Left lobe of liver (tissue), 2 donors: ENCODE measurements around the gene FRRS1. TPM values are rescaled to one million over a fixed set of nuclear protein-coding genes. Genes with fewer than 3 reads are reported as not detected.

Experiments
- ATAC-seq: fragments of 200-7000 bp; cut with Tn5 transposase; one replicate; pipeline ENCODE4 v1.9.1; 2020; ENCODE audit warnings: mild to moderate bottlenecking, moderate library complexity
- DNase-seq: peaks from one replicate; pipeline ENCODE4 v3.0.0-alpha.2; 2020; ENCODE audit warnings: low spot score
- total RNA-seq: library from RNA; stranded (reverse); gene quantifications from one replicate; pipeline ENCODE4 v1.2.1, GENCODE V29; 2021
- donor health status: DM: no; HTN: no; CAD: no; lungs with moderate emphysema.
- donor health status: DM: no; HTN: yes; CAD: no.

FRRS1 gene
- total RNA-seq, 1 donor from 2014 or later: 31.8 TPM

DNA sequence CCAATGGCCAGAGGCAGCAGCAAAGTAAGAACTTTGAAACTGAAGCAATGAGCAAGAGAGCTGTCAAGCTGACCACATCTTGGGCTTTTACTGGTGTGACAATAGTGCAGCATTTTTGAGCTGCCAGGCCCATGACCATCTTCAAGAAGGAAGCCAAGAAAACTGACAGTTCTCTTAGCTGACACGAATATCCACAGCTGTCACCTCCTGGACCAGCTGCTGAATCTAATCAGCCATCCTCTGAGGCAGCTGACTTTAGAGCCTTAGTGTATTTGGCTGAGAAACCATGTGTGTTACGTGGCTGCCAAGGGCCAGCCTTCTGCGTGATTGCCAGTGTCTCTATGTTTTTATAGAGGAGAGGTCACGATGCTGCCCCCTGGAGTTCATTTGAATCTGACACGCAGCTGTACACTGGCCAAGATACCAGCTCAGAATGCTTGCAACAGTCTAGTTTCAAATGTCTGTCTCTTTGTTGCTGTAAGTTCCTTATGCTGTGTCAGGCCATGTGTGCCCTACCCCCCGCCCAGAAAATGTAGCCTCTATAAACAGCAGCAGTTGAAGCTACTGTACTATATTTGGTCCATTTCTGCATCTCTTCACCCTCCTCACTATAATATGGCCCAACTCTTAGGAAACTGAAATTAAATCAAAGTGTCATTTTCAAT is 80.8 kb downstream of the FRRS1 start:
- ATAC-seq (peak; percentile 98), DNase-seq (peak; percentile 89)

DNA sequence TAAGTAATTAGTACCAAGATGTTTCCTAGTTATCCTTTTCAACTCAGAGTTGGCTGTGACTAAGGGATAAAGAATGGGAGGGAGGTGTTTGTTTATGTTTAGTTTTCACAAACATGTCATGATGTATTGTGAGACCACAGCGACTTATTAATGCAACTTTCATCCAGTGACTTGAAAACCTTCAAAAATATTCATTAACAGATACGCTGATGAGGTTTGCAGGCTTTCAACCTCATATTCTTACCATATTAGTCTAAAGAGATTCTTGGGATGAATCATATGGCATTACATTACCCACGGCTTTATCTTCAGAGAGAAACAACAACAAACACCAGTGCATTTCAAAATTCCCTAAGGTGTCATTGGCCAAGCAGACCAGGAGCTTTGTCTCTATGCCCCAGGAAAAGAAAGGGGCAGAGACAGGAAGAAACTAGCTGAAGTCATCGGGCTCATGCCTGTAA is 84.1 kb downstream of the FRRS1 start:
- no peak for DNase-seq

DNA sequence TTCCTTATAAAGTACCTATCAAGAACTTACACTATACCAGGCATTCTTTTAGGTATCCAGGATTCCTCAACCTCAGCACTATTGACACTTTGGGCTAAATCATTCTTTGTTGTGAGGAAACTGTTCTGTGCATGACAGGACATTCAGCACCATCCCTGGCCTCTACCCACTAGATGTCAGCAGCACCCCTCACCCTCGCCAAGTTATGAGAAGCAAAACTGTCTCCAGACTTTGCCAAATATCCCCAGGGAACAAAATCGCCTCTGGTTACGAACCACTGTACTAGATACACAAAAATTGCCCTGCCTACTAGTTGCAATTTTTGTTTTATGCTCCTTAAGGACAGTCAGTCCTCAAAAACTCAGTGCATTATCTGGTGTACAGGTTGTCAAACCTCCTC is 84.9 kb downstream of the FRRS1 start:
- ATAC-seq: no peak
- DNase-seq: no peak

More for the DNA sequence above, 84.1 kb downstream of the FRRS1 start:
- ATAC-seq: no peak

DNA sequence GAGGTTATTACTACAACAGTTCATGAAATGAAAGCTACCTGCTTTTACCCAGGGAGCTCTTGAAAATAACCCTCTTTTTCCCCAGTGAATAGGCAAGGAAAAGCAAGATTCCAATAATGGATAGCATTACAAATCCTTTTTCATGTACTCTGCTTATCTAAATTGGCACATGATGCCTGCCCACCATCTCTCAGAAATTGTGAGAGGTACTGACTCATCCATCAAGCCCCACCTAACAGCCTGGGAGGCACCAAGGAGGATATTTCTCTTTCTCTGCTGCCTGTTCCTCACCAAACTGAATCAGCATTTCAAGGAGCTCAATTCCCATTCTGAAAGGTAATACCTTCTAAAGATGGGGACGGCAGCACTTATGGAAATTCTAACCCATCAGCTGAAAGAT is 86.2 kb downstream of the FRRS1 start:
- DNase-seq (no peak), ATAC-seq (no peak)

DNA sequence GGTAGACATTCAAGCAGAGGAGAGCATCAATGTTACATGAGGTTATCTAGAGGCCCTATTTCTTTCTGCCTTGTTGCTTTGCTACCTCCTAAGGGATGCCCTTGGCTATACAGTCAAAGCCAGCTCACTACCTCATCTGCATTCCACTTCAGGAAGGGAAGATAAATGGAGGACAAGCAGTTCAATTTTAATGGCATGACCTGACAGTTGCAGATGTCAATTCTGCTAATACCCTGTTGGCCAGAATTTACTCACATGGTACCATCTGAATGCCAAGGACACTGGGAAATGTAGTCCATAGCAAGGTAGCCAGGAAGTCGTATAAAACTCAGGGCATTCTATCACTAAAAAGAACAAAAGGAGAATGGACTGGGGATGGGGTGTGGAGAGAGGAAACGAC is 89.0 kb downstream of the FRRS1 start:
- DNase-seq (no peak), ATAC-seq (no peak)

DNA sequence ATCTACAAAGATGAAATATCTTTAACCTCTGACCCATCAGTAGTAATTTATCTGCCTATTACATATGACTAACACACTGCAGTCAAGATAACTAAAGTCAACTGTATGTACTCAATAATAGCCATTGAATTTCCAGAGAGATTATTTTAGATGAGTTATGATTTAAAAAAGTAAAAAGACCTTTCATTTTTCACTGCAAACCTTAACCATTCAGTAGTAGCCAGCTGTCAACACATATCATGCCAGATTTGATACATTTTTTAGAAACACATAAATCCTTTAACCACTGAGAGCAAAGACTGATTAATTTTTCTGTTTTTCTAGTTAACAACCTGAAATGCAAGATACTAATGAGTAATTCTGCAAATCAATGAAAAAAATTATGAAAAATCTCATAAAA is 89.6 kb downstream of the FRRS1 start:
- ATAC-seq (no peak), DNase-seq (no peak)

DNA sequence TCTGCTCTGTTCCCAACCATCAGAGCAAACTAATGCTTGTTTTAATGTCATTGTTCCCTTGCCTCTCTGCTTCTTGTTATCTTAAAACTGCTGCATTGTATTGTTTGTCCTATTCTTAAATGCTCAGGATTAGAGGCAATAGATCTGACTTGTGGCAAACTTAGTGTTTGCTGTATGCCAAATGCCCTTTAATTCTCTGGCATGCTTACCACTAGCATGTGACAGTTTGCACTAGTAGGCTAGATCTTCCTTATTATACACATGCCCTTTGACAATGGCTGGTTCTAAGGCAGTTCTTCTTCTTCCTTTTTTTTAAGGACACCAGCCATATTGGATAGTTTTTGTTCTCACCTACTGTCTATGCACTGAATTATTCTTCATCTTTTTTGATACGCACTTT is 90.4 kb downstream of the FRRS1 start:
- DNase-seq: peak; percentile 61
- ATAC-seq: peak; percentile 85

DNA sequence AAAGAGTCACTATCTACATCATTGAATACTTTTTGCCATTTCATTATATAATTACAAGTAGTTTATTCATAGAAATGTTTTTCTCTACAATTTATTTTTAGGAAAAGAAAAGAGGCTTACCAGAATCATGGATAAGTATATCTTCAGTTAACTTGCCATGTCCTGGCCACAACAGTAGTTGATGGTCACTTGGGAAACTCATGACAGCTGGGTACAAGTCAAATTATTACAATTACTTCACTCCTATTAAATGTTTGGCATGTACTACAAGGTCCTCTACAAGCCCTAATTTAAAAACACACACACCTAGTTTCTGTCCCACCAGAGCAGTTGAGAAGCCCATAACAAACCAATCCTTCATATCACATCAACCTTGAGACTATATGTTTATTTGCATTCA is 91.1 kb downstream of the FRRS1 start:
- DNase-seq (no peak), ATAC-seq (no peak)

DNA sequence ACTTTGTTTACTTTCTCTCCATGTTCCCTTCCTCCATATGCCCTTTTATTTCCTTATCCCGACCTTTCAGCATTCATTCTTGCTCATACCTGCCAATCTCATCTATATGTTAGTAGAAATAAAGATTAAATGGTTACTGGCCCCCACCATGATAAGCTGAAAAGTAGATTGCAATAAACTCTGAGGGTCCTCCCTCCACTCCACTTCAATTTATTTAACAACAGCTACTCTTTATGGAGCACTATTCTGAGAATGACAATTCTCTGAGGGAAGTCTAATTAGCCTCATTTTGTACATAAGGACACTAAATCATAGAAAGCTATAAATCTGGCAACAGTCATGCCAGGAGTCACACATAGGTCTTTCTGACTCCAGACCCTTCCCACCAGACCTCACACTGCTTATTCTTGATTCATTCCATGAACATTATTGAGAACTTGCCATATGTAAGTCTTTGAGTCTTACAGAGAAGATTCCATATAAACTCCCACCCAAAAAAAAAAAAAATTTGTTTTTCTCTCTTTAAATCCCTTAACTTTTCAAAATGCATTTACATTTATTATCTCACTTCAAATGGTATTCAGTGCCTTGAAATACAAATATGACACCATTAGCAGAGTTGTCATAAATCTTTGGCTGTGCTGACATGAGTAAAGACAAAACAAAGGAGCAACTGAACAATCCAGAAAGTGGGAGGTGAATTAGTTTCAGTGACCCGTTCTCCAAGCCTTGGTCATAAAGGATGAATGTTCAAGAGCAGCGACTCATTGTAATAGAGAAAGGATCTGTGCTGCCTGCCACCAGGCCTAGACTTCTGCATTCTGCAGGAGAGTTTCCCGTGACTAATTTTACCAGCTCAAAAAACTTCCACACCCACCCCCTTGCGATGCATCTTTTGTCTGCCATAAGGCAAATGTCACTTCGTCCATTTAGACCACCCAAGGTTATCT is 92.0 kb downstream of the FRRS1 start:
- ATAC-seq: no peak
- DNase-seq: no peak

DNA sequence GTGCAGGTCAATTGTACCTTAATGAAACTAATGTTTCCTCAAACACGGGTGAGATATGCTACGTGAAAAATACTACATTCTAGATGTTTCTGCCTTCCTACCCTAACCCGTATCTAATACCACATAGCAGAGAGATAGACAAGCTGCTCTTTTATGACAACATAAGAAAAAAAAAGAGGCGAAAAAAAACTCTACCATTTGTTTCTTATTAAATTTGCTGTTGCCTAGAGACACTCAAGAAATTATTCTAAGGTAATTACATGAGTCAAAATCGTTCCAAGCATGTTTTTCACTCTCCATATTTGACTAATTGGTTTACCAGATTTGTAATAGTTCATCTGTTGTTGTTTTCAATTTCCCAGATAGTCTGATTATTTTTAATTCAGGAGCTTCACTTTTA is 93.1 kb downstream of the FRRS1 start:
- ATAC-seq: no peak
- no peak for DNase-seq

DNA sequence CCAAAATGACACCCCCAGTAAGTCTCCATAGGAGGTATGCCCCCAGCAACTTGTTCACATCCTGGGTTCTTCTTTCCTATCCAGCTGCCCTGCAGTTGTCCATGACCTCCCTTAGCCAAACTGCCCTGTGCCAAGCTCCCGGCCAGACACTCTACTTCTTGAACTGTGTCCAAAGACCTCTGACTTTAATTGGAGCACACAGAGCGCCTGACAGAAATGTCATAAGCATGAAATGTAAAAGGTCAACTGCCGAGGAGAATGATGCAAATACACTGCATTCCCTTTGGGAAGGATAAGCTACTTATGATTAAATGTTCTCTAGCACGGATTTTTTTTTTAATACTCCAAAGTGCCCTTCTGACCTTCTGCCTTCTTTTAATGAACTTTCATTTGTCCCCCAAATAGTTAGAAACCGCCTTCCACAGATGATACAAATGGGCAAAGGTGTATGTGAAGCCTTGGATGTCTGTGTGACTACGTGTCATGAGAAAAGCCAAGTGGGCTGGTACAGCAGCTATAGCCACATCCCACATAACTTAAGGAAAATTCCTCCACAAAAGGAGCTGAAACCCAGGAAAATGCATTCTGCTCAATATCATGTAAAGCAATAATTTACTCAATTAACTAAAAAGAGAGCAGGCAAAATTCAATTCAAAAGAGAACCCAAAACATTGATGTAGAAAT is 93.8 kb downstream of the FRRS1 start:
- DNase-seq (peak; percentile 78), ATAC-seq (peak; percentile 92)

DNA sequence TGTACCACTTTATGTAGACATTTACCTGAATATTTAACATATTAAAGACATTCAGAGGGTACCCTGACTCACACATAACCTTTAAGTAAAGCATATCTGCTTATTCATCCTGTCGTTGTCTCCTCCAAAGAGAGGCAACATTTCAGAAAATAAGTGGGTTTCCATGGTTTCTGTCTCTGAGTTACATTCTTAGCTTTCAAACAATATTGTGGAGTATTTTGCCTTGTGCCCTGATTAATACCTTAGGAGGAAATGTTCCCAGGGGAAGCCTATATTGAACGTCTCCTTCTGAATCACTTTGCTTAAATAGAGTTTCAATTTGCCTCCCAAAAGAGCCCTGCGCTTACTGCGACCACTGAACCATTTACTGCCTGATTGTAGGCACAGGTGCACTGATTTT is 94.4 kb downstream of the FRRS1 start:
- no peak for ATAC-seq

DNA sequence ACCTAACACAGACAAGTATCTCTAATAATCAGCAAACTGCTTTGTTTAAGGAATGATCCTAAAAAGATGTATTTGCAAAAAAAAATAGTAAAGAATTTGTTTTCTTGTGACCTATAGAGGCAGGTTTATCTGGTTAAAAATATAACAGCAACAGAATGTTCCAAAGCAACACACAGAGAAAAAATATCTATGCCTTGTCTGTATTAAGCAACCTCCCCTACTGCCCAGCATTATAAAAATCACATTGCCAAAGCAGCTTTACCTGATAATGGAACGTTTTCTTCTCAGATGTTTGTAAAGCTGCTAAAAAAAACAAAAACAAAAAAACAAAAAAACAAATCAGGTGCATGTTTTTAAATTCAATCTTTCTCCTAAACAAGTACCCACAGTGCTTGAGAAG is 95.9 kb downstream of the FRRS1 start:
- ATAC-seq: no peak
- no peak for DNase-seq

More for the DNA sequence above, 94.4 kb downstream of the FRRS1 start:
- no peak for DNase-seq

DNA sequence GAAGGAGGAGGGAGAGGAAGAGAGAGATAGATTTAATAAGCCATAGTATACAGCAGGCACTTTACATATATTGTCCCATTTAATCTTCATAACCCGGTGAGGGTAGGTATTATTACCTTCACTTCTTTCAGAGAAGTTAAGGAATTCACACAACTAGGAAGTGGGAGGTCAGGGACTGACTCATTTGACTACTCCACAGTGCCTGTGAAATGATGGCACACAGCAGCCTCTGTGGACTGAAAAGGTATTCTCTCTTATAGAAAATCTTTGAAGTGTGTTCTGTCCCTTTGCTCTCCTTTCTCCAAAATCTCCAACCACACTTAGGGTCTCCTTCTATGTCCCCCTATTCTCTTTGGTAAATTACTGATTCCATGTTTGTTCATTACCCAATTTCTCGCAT is 96.6 kb downstream of the FRRS1 start:
- ATAC-seq: no peak
- DNase-seq: no peak

DNA sequence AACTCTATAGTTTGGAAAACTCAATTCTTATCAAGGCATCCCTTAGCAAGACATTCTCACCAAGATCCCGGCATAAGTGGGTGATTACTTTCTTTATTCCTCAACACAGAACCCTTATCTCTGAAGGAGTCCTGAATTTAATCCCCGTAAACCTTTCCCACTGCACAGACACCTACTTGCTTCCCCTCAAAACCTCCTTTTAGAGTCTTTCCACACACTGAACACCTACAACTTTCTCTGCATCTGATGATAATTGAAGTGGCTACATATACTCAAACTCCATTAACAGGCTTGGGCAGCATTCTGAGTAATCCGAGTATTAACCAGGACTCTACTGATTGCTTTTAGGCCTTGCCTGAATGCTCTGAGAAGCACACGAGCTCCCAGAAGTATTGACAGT is 97.1 kb downstream of the FRRS1 start:
- DNase-seq (no peak), ATAC-seq (no peak)

DNA sequence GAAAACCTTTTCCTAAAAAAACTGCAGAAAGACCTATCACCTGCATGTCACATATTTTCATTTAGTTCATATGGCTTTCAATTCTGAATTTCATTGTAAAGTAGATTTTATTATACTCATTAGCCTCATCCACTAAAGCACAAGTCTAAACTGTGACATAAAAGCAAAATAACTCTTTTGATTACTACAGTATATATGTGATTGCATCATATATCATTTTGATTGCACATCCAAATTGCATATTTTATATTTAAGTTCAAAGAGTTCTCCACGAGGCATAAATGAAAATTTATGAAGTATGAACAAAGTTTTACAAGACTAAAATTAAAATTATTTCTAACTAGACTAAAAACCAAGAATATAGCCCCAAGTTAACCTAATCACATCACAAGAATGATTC is 101.2 kb downstream of the FRRS1 start:
- DNase-seq (no peak), ATAC-seq (no peak)

DNA sequence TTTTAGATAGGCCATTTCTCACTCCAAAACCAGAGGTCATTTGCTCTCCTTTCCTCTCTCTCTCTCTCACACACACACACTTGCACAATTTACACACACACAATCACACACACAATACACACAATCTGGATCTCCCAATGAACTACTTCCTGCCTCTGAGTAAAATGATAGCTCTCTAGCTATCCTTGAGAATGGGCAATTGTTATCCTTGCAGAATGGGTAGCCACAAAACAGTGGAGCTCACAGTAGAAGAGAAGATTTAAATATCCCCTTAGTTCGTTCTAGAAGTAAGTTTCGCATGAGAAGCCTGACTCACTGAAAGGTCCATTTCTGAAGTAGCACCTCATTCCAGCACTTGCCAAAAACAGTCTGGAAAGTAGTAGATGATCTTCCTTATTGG is 102.9 kb downstream of the FRRS1 start:
- ATAC-seq: no peak
- no peak for DNase-seq

DNA sequence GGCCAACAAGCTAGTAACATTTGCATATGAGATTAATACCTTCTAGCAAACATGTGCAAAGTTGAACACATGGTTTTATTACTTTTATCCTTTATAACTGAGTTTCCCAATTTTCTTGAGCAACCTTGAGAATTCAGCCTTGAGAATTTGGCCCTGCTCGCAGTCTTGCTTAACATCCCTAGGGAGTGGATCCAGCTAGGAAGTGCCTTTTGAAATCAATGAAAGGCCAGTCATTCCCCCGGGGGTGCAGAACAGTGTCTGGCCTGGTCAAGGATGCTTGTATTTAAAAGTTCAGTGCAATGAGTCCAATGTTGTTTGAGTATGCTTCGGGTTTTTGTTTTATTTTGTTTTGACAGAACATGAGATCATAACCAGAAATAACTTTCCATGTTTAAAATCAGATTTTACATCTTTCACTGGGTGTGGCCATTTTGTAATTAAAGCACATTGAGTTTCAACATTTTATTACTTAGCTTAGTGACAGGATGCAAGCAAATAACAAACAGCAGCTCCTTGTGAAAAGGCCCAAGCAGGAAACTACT is 103.8 kb downstream of the FRRS1 start:
- peak; percentile 55 for ATAC-seq
- DNase-seq: no peak

DNA sequence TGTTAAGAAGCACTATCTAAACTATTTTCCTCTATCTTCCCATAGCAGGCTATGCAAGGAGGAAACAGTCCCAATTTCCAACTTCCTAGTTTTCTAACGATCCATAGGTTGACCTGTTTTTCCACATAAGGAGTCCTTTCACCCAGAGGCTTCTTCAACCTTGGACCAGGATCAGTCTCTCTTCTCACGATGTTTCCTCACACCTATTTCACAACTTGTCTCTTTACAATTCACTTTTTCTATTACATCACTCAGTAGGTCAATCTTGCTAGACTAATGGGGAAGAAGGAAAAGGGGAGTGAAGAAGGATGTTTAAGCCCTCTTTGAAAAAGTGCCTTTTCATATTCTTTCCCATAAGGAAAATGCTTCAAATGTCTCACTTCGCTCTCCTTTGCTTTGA is 104.7 kb downstream of the FRRS1 start:
- DNase-seq (no peak), ATAC-seq (peak; percentile 46)

DNA sequence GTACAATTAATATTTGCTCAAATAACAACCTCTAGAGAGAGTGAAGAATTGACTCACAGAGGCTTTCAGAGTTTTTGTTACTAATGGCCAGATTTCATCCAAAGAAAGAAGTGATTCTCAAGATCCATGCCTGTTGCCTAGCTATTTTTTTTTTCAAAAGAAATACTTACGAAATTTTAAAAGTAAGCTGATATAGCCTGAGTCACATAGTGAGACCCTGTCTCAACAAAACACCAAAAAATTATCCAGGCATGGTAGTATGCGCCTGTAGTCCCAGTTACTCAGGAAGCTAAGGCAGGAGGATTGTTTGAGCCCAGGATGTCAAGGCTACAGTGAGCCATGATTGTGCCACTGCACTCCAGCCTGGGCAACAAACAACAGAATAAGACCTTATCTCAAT is 105.9 kb downstream of the FRRS1 start:
- no peak for ATAC-seq

DNA sequence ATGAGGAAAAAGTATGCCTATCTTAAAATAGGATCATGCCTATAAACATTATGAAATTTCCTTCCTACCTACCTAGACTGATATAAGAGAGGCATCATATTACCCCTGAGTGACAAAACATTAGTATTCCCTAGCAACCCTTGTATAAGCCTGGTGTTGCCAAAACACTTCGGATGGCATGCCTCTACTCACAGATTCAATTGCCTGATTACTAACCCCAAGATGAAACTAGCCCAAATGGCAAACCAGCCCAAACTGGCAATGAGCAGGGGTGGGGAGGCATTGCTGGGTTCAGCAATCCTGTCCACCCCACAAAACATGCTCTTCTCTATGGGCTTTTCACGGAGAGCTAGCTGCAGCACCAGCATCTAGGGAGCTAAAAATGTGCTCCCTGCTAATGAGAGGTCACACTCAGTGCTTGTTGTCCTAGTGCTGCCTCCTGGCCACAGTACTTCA is 106.7 kb downstream of the FRRS1 start:
- peak; percentile 38 for ATAC-seq

More for the DNA sequence above, 105.9 kb downstream of the FRRS1 start:
- no peak for DNase-seq

More for the DNA sequence above, 106.7 kb downstream of the FRRS1 start:
- no peak for DNase-seq
